HG03432 (cell line): ENCODE results near the gene VPS13C.

Experiments
- ATAC-seq: cut with Tn5 transposase; IDR thresholded peaks from one replicate; pipeline ENCODE4 v1.9.1; 2021; ENCODE audit warnings: mild to moderate bottlenecking, moderate library complexity; ENCODE audit not compliant: unreplicated experiment

The VPS13C gene

GRCh38 chr15:61827131-61827530, 233.1 kb downstream of the VPS13C start:
- ATAC-seq: no peak

- ATAC-seq: no peak
Observed at GRCh38 chr15:61824291-61824690, 236.0 kb downstream of the VPS13C start.

- no peak for ATAC-seq
Observed at GRCh38 chr15:61822511-61822910, 237.7 kb downstream of the VPS13C start.

- ATAC-seq: no peak
Observed at GRCh38 chr15:61820951-61821350, 239.3 kb downstream of the VPS13C start.

GRCh38 chr15:61820212-61820611, 240.0 kb downstream of the VPS13C start:
- ATAC-seq: no peak

- no peak for ATAC-seq
Observed at GRCh38 chr15:61819386-61819785, 240.9 kb downstream of the VPS13C start.

- ATAC-seq: no peak
Observed at GRCh38 chr15:61818801-61819200, 241.4 kb downstream of the VPS13C start.

GRCh38 chr15:61816856-61817255, 243.4 kb downstream of the VPS13C start:
- ATAC-seq: no peak

- ATAC-seq: no peak
Observed at GRCh38 chr15:61815356-61816083, 244.7 kb downstream of the VPS13C start.

GRCh38 chr15:61812476-61812875, 247.8 kb downstream of the VPS13C start:
- ATAC-seq: no peak

- ATAC-seq: no peak
Observed at GRCh38 chr15:61811952-61812351, 248.3 kb downstream of the VPS13C start.

- ATAC-seq: no peak
Observed at GRCh38 chr15:61809216-61809615, 251.0 kb downstream of the VPS13C start.

- ATAC-seq: no peak
Observed at GRCh38 chr15:61807281-61807929, 252.8 kb downstream of the VPS13C start.
